Measurements from ENCODE around the gene GRID1.

DNA sequence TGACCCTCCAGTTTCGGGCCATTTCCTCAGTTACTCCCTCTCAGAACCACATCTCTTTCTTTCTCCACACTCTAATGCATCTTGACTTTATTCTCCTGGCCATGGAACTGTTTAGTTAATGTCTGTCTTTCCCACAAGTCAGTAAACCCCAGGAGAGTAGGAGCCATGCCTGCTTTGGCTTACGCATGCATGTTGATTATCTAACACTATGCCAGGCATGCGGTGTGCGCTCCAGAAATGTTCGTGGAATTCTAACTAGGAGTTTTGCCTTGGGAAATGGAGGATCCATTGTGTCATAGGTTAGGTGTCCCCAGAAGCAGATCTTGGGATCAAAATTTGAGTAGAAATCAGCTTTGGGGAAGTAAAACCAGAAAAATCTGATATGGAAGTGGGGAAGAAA lies 308.9 kb downstream of the GRID1 start:
- no peak for TF ChIP-seq ZNF133 (tag by site-specific recombination; IDR thresholded peaks at IDR 0.05)
- no peak for TF ChIP-seq CTCF (tag by site-specific recombination; IDR thresholded peaks at IDR 0.05)
- TF ChIP-seq, protein P1, sequence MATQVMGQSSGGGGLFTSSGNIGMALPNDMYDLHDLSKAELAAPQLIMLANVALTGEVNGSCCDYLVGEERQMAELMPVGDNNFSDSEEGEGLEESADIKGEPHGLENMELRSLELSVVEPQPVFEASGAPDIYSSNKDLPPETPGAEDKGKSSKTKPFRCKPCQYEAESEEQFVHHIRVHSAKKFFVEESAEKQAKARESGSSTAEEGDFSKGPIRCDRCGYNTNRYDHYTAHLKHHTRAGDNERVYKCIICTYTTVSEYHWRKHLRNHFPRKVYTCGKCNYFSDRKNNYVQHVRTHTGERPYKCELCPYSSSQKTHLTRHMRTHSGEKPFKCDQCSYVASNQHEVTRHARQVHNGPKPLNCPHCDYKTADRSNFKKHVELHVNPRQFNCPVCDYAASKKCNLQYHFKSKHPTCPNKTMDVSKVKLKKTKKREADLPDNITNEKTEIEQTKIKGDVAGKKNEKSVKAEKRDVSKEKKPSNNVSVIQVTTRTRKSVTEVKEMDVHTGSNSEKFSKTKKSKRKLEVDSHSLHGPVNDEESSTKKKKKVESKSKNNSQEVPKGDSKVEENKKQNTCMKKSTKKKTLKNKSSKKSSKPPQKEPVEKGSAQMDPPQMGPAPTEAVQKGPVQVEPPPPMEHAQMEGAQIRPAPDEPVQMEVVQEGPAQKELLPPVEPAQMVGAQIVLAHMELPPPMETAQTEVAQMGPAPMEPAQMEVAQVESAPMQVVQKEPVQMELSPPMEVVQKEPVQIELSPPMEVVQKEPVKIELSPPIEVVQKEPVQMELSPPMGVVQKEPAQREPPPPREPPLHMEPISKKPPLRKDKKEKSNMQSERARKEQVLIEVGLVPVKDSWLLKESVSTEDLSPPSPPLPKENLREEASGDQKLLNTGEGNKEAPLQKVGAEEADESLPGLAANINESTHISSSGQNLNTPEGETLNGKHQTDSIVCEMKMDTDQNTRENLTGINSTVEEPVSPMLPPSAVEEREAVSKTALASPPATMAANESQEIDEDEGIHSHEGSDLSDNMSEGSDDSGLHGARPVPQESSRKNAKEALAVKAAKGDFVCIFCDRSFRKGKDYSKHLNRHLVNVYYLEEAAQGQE (tag by site-specific recombination; IDR thresholded peaks at IDR 0.05) = no peak
